Endothelial cell of umbilical vein (primary cell): Measurements from ENCODE around the gene NRXN3. TPM values are rescaled to one million over a fixed set of nuclear protein-coding genes. Genes with fewer than 3 reads are reported as not detected.

Experiments used
- BruUV-seq: library from RNA; stranded (reverse); fragments of 400-500 nt; replicated peaks from 2 replicates; lab custom pipeline; 2021; lab: Mats Ljungman, UMichigan
- CTCF ChIA-PET: fragments of 300-600, 350-600 bp; sonication (Branson Sonifier 250); formaldehyde crosslinking; loops from one replicate; lab custom pipeline; 2021; ENCODE audit warnings: antibody characterized with exemption, inconsistent platforms; lab: Charles Lee
- POLR2A ChIA-PET: fragments of 300-600, 350-600 bp; sonication (Branson Sonifier 250); formaldehyde crosslinking; loops from one replicate; lab custom pipeline; 2021; ENCODE audit warnings: antibody characterized with exemption, inconsistent platforms; lab: Charles Lee
- DNase-seq: peaks from one replicate; pipeline ENCODE4 v3.0.0-alpha.2; 2011; ENCODE audit warnings: low read depth, low spot score
- FAIRE-seq: peaks from 2 replicates; lab custom pipeline; 2011; peaks lifted over from hg19 to GRCh38; lab: Jason Lieb, UNC
- H2AFZ ChIP-seq: 2 replicates; pipeline ENCODE4 v1.6.0; 2012; ENCODE audit warnings: low read depth, low read length, control low read depth, inconsistent platforms
- H3K27ac ChIP-seq: 2 replicates; pipeline ENCODE4 v1.5.1; 2011; ENCODE audit warnings: low read depth, mild to moderate bottlenecking, control low read depth, low read length, moderate library complexity; ENCODE audit not compliant: insufficient read depth
- H3K27me3 ChIP-seq, 2 experiments: 2 replicates each; pipeline versions ENCODE4 v1.6.0 to v1.6.1; 2011; ENCODE audit warnings: low read length in 2 of 2, mixed read lengths in 1 of 2; ENCODE audit not compliant: control insufficient read depth in 2 of 2, insufficient read depth in 2 of 2
- H3K36me3 ChIP-seq, 2 experiments: 2 replicates in 1 of 2; 3 replicates in 1 of 2; pipeline ENCODE4 v1.5.1; 2011; ENCODE audit warnings: low read length in 2 of 2, mild to moderate bottlenecking in 1 of 2, moderate library complexity in 1 of 2; ENCODE audit not compliant: control insufficient read depth in 2 of 2, insufficient read depth in 2 of 2; ENCODE audit errors: extremely low read depth in 1 of 2
- H3K4me1 ChIP-seq: 3 replicates; pipeline ENCODE4 v1.5.1; 2011; ENCODE audit warnings: mild to moderate bottlenecking, low read length; ENCODE audit not compliant: control insufficient read depth, insufficient read depth; ENCODE audit errors: extremely low read depth
- H3K4me2 ChIP-seq: 2 replicates; pipeline ENCODE4 v1.6.1; 2011; ENCODE audit warnings: low read length, control low read depth, mixed read lengths; ENCODE audit not compliant: insufficient read depth
- H3K4me3 ChIP-seq, 3 experiments: fragments of 200-600 bp in 1 of 3; sonication (generic), shearing (Covaris generic) in 1 of 3; replicated peaks in 1 of 3; 2 replicates each; pipeline ENCODE4 v1.5.1; 2011 to 2016; ENCODE audit warnings: control low read depth in 3 of 3, low read length in 3 of 3, mild to moderate bottlenecking in 2 of 3, inconsistent platforms in 1 of 3, low read depth in 1 of 3, moderate library complexity in 1 of 3; ENCODE audit not compliant: insufficient read depth in 1 of 3
- H3K79me2 ChIP-seq: 2 replicates; pipeline ENCODE4 v1.6.0; 2012; ENCODE audit warnings: low read length, inconsistent platforms; ENCODE audit not compliant: control insufficient read depth, insufficient read depth
- H3K9ac ChIP-seq: replicated peaks from 2 replicates; pipeline ENCODE3; 2011; ENCODE audit warnings: low read length, control low read depth; ENCODE audit not compliant: insufficient read depth; ENCODE audit errors: extremely low read depth
- H3K9me1 ChIP-seq: replicated peaks from 3 replicates; pipeline ENCODE4 v1.6.0; 2011; ENCODE audit warnings: mild to moderate bottlenecking, low read length; ENCODE audit not compliant: control insufficient read depth, insufficient read depth; ENCODE audit errors: extremely low read depth
- H3K9me3 ChIP-seq: replicated peaks from 2 replicates; pipeline ENCODE4 v1.5.1; 2012; ENCODE audit warnings: low read length, inconsistent platforms; ENCODE audit not compliant: control insufficient read depth, insufficient read depth
- H4K20me1 ChIP-seq: replicated peaks from 2 replicates; pipeline ENCODE3; 2011; ENCODE audit warnings: mild to moderate bottlenecking, low read length; ENCODE audit not compliant: control insufficient read depth, insufficient read depth; ENCODE audit errors: extremely low read depth
- EZH2 ChIP-seq: IDR thresholded peaks from 2 replicates; pipeline ENCODE4 v1.6.1; 2012; ENCODE audit warnings: borderline replicate concordance, low read depth, mild to moderate bottlenecking, moderate library complexity, low read length, inconsistent platforms; ENCODE audit not compliant: severe bottlenecking
- FOS ChIP-seq: IDR thresholded peaks from 2 replicates; pipeline ENCODE4 v1.6.1; 2011; ENCODE audit warnings: mild to moderate bottlenecking, low read length, moderate library complexity, borderline replicate concordance; ENCODE audit not compliant: insufficient read depth
- GATA2 ChIP-seq: IDR thresholded peaks from 2 replicates; pipeline ENCODE4 v1.7.0; 2011; ENCODE audit warnings: low read depth, mild to moderate bottlenecking, moderate library complexity, mixed read lengths, low read length; ENCODE audit not compliant: insufficient read length, insufficient read depth
- JUN ChIP-seq: IDR thresholded peaks from 2 replicates; pipeline ENCODE4 v1.6.1; 2011; ENCODE audit warnings: borderline replicate concordance, low read depth; ENCODE audit not compliant: insufficient read length, insufficient read depth
- MAX ChIP-seq: IDR thresholded peaks from 2 replicates; pipeline ENCODE4 v1.6.1; 2011; ENCODE audit not compliant: insufficient read depth, insufficient read length
- MYC ChIP-seq: IDR thresholded peaks from one replicate; pipeline ENCODE4 v1.6.1; 2011; ENCODE audit warnings: mild to moderate bottlenecking, low read depth, low read length
- POLR2A ChIP-seq: IDR thresholded peaks from 2 replicates; pipeline ENCODE4 v1.6.1; 2012; ENCODE audit warnings: low read depth, mild to moderate bottlenecking, control low read depth, low read length
- POLR2AphosphoS5 ChIP-seq: IDR thresholded peaks from 2 replicates; pipeline ENCODE4 v1.6.1; 2012; ENCODE audit warnings: low read depth, mild to moderate bottlenecking, control low read depth, low read length, moderate library complexity; ENCODE audit not compliant: insufficient read depth
- dilution Hi-C: fragments of 300-500 bp; cut with MboI; formaldehyde crosslinking; loops from one replicate; pipeline ENCODE4 v1.15.0; 2019; ENCODE audit warnings: low sequenced_read_pairs; ENCODE audit not compliant: extremely low pct_ligation_motif_present
- intact Hi-C: fragments of 100-400 bp; cut with micrococcal nuclease; formaldehyde crosslinking; loops from one replicate; pipeline ENCODE4 v1.10.0; 2022
- polyA plus RNA-seq, 4 experiments: library from polyadenylated mRNA; depleted of rRNA in 3 of 4; stranded (reverse) in 3 of 4; unstranded in 1 of 4; fragments of >200 nt; gene quantifications; 2 replicates each; pipeline versions ENCODE4 v1.2.1 to v1.2.3, GENCODE V29; 2011 to 2012; ENCODE audit warnings: missing spikeins in 1 of 4
- total RNA-seq: library from RNA; stranded (reverse); gene quantifications from 2 replicates; pipeline ENCODE4 v1.2.3, GENCODE V29; 2021

Gene NRXN3
- total and polyA plus RNA-seq, 2 donors (not counting 3 experiments of a cell fraction or from before 2014, with no cell fraction given) = 0.72 to 4.2 TPM

GRCh38 chr14:79295385-79295784 lies 1125.2 kb downstream of the NRXN3 start:
- no peak for FAIRE-seq
- dilution Hi-C loops = no loop called here
- H3K27me3 ChIP-seq = no peaks in the 10 kb centered on the region
- TF ChIP-seq POLR2AphosphoS5 (no peak), EZH2 (no peak), JUN (no peak), FOS (no peak), MAX (no peak), GATA2 (no peak), POLR2A (no peak), MYC (no peak)
- no peak overlapping the region for H2AFZ ChIP-seq
- no peak overlapping the region for H3K9ac ChIP-seq
- H3K27ac ChIP-seq = no peak overlapping the region
- no peak overlapping the region for H3K4me2 ChIP-seq
- H4K20me1 ChIP-seq = no peaks in the 10 kb centered on the region
- H3K4me1 ChIP-seq = no peaks in the 10 kb centered on the region
- no peaks in the 10 kb centered on the region for H3K9me1 ChIP-seq
- DNase-seq = no peak
- H3K79me2 ChIP-seq = no peaks in the 10 kb centered on the region
- CTCF ChIA-PET = no interaction called here
- H3K9me3 ChIP-seq = no peaks in the 10 kb centered on the region
- BruUV-seq = no TSS peak
- POLR2A ChIA-PET = no interaction called here
- intact Hi-C loops = no loop called here
- no peaks in the 10 kb centered on the region for H3K36me3 ChIP-seq
- no peak overlapping the region for H3K4me3 ChIP-seq

GRCh38 chr14:79298373-79298772 lies 1128.2 kb downstream of the NRXN3 start:
- no peaks in the 10 kb centered on the region for H3K9me3 ChIP-seq
- no peaks in the 10 kb centered on the region for H3K27me3 ChIP-seq
- dilution Hi-C loops (no loop called here), intact Hi-C loops (no loop called here)
- FAIRE-seq (no peak), DNase-seq (no peak)
- no peaks in the 10 kb centered on the region for H4K20me1 ChIP-seq
- no peaks in the 10 kb centered on the region for H3K79me2 ChIP-seq
- H3K4me3 ChIP-seq = no peak overlapping the region
- ChIA-PET POLR2A (no interaction called here), CTCF (no interaction called here)
- no peaks in the 10 kb centered on the region for H3K4me1 ChIP-seq
- TF ChIP-seq EZH2 (no peak), POLR2AphosphoS5 (no peak), FOS (no peak), MYC (no peak), GATA2 (no peak)
- H3K36me3 ChIP-seq = no peaks in the 10 kb centered on the region
- H3K27ac ChIP-seq = no peak overlapping the region
- H2AFZ ChIP-seq = no peak overlapping the region
- no TSS peak for BruUV-seq
- H3K9ac ChIP-seq = no peak overlapping the region
- no peak overlapping the region for H3K4me2 ChIP-seq
- H3K9me1 ChIP-seq = no peaks in the 10 kb centered on the region
